ENCODE data around the gene SLX1B.
"Not testable (repeated sequence)": the region's sequence is repeated elsewhere in the genome, so short reads cannot be mapped to it uniquely, and the experiment has no call there.

SLX1B gene

DNA sequence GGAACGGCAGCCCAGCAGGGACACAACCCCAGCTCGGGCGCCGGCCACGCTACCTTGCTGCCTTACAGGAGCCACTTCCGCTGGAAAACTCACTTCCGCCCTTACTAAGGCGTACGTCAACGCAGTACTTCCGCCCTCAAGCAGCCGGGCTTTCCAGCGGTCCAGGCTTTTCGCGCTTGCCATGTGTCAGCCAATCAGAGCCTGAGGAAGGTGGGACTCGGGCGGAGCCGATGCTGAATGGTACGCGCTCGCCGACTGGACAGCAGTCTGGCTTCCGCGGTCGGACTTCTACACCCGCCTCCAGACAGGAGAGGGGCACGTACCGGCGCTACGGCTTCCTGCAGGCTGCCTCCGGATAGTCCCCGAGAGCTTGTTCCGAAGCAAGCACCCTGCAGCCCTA, at the start of gene SLX1B, which contains the start of gene BOLA2:
TSS of gene SLX1B (plus strand) at position 265 of the 400 bp plus-strand sequence.
TSS of gene BOLA2 (minus strand) at position 83 of the 400 bp plus-strand sequence. CDS start 98 bp downstream, outside the sequence.
- not testable (repeated sequence) for DNase-seq (ENCODE audit: low read depth)

DNA sequence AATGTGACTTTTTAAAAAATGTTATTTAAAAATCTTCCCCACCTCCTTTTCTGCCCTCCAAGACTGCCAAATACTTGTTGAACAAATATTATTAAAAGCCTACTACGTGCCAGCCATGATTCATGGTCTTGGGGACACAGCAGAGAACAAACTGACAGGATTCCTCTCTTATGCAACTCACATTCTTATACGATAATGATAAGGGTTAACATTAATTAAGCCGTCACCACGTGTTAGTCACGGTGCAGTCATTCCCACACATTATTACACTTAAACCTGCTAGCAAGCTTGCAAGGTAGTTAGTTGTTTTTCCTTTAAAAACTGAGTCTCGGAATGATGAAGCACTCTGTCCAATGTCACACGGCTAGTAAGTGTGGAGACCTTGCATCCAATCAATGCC, 49.1 kb upstream of the SLX1B start:
- DNase-seq (ENCODE audit: low read depth), result not testable (repeated sequence)

DNA sequence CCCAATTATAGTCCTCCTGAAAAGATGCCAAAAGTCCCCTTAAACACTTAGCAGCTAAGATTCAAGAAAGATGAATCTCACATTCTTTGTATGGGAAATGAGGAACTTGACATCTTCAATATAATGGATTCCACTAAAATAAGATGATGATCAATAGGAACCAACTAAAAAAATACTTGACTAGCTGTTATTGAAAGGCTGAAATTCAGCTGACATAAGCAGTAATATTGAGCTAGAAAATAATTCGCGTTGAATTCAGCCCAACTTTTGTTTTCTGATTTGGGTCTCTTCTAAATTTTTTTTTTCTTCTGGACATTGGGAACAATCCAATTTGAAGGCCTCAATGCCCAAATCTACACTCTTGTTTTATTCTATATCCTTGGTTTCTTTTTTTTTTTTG, 30.7 kb upstream of the SLX1B start:
- not testable (repeated sequence) for DNase-seq (ENCODE audit: low read depth)

DNA sequence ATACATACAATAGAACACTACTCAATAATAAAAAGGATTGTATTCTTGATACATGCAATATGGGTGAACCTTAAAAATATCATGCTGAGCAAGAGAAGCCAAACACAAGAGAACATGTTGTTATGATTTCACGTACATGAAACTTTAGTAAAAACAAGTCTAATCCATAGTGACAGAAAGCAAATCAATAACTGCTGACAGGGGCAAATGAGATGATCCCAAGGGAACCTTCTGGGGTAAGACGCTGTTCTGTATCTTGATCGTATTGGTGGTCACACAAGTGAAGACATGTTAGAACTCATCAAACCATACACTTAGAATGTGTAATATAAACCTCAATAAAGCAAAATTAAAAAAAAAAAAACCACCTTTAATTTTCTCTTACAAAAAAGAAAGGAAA, 28.9 kb upstream of the SLX1B start:
- DNase-seq (ENCODE audit: low read depth), result not testable (repeated sequence)

- DNase-seq (ENCODE audit: low read depth), result not testable (repeated sequence)
These were observed 579 bp upstream of the SLX1B start for GRCh38 chr16:29453754-29454153.

DNA sequence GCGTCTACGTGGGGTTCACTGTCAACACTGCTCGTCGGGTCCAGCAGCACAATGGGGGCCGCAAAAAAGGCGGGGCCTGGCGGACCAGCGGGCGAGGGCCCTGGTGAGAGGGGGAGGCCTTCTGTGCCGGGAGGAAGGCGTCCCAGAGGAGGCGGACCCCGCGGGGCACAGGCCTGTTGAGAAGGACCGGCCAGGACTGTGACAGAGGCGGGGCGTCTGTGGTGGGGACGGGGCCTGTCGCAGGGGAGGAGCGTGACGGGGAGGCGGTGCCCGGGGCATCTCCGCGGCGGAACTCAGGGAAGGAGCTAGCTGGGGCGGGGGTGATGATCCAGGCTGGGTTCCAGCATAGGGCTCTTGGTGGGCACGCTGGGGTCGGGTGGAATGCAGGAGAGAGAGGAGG, 495 bp downstream of the SLX1B start:
- not testable (repeated sequence) for DNase-seq (ENCODE audit: low read depth)

DNA sequence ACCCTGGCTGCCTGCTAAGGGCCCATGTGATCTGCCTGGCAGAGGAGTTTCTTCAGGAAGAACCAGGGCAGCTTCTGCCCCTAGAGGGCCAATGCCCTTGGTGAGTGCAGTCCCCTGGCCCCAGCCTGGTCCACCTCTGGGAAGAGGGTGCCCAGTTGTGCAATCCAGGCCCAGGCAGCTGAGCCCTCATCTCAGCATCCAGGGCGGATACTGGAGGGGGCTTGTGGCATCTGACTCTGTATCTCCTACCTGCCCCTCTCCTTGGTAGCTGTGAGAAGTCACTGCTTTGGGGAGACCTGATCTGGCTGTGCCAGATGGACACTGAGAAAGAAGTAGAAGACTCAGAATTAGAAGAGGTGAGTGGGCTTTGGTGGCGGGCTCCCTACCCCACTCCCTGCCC, 3.3 kb downstream of the SLX1B start:
- DNase-seq (ENCODE audit: low read depth), result not testable (repeated sequence)

- not testable (repeated sequence) for DNase-seq (ENCODE audit: low read depth)
These were observed 5.6 kb downstream of the SLX1B start, which contains the start of gene SULT1A4 for GRCh38 chr16:29459706-29460646. SULT1A4 (plus strand) TSS chr16:29459913; CDS start chr16:29461386, 1,473 bp downstream.

- not testable (repeated sequence) for DNase-seq (ENCODE audit: low read depth)
These were observed 6.3 kb downstream of the SLX1B start for GRCh38 chr16:29460647-29461030.

- not testable (repeated sequence) for DNase-seq (ENCODE audit: low read depth)
These were observed 11.9 kb downstream of the SLX1B start for GRCh38 chr16:29465985-29466824.

GRCh38 chr16:29466904-29467303, 12.6 kb downstream of the SLX1B start:
- DNase-seq (ENCODE audit: low read depth), result not testable (repeated sequence)

GRCh38 chr16:29467654-29468366, 13.5 kb downstream of the SLX1B start:
- not testable (repeated sequence) for DNase-seq (ENCODE audit: low read depth)

DNA sequence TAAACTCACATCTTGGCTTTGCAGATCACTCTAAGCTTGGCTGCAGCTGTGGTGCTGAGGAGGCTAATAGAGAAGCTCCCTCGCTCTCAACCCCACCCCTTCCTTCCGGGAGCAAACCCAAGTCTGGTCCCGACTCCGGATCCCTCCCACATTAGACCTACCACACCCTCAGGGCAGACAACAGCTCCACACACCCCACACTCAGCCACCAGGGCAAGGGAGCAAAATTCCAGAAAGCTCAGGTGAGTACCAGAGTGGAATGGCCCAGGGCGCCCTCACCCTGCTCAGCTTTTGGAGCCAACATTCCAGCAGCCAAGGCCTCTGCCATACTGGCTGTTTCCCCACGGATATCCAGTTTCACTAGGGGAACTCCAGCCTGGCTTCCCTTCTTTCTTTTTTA, 15.3 kb downstream of the SLX1B start:
- DNase-seq (ENCODE audit: low read depth), result not testable (repeated sequence)

DNA sequence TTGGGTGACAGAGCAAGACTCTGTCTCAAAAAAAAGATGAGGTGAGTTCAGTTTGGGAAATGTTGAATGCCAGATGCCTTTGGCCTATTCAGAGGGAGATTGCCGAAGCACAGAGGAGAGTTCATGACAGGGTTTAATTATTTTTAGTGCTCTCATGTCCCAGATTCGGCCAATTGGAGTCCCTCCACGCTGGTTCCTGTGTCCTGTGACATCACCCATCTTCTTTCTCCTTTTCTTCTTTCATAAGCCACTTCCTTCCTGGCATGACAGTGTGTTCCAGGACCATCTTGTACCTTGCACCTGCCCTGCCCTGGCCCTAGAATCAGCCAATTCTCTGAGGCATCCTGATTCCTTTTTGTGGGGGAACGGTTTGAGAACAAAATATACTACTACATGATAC, 17.7 kb downstream of the SLX1B start:
- DNase-seq (ENCODE audit: low read depth), result not testable (repeated sequence)

- DNase-seq (ENCODE audit: low read depth), result not testable (repeated sequence)
These were observed 27.9 kb downstream of the SLX1B start for GRCh38 chr16:29482276-29482675.

- not testable (repeated sequence) for DNase-seq (ENCODE audit: low read depth)
These were observed 52.0 kb downstream of the SLX1B start, which contains the start of gene NPIPB12 for GRCh38 chr16:29506308-29506707. NPIPB12 (minus strand) TSS chr16:29506408.

All from stromal cell of bone marrow (primary cell).